IMR-90 (cell line): Measurements from ENCODE around the gene AGXT2. TPM values are rescaled to one million over a fixed set of nuclear protein-coding genes. Genes with fewer than 3 reads are reported as not detected.

ENCODE experiments used
- ATAC-seq: fragments of 200-7000 bp; cut with Tn5 transposase; 2 replicates; pipeline ENCODE4 v1.9.1; 2020; ENCODE audit warnings: low read depth, mild to moderate bottlenecking, moderate library complexity
- BruUV-seq: library from RNA; stranded (reverse); fragments of 400-500 nt; replicated peaks from 2 replicates; lab custom pipeline; 2021; lab: Mats Ljungman, UMichigan
- CTCF ChIA-PET: fragments of 300-600 bp; formaldehyde crosslinking; extraction: SDS; loops from one replicate; lab custom pipeline; 2021; ENCODE audit warnings: antibody characterized with exemption; lab: Yijun Ruan, JAX
- POLR2A ChIA-PET: fragments of 300-600 bp; sonication (Branson Sonifier 250); formaldehyde crosslinking; loops from one replicate; lab custom pipeline; 2022; ENCODE audit warnings: antibody characterized with exemption; ENCODE audit not compliant: unreplicated experiment; lab: Charles Lee
- DNase-seq: peaks from one replicate; pipeline ENCODE4 v3.0.0; 2013
- H2AFZ ChIP-seq: replicated peaks from 2 replicates; pipeline ENCODE3; 2013; ENCODE audit warnings: low read length, mild to moderate bottlenecking; ENCODE audit not compliant: poor library complexity
- H2AK5ac ChIP-seq: 2 replicates; pipeline ENCODE4 v1.6.1; 2013; ENCODE audit warnings: low read depth, low read length, inconsistent platforms
- H2AK9ac ChIP-seq: replicated peaks from 2 replicates; pipeline ENCODE3; 2013; ENCODE audit warnings: mild to moderate bottlenecking, low read depth, low read length, moderate library complexity; ENCODE audit not compliant: poor library complexity
- H2BK120ac ChIP-seq: 2 replicates; pipeline ENCODE4 v1.6.1; 2013; ENCODE audit warnings: low read depth, low read length, inconsistent platforms
- H2BK15ac ChIP-seq: 3 replicates; pipeline ENCODE4 v1.6.1; 2013; ENCODE audit warnings: low read depth, low read length, inconsistent platforms
- H2BK20ac ChIP-seq: 2 replicates; pipeline ENCODE4 v1.6.1; 2013; ENCODE audit warnings: low read depth, mild to moderate bottlenecking, inconsistent platforms, low read length, moderate library complexity
- H2BK5ac ChIP-seq: 2 replicates; pipeline ENCODE4 v1.6.1; 2013; ENCODE audit warnings: mild to moderate bottlenecking, low read depth, low read length, inconsistent platforms; ENCODE audit not compliant: poor library complexity, severe bottlenecking
- H3K14ac ChIP-seq: replicated peaks from 2 replicates; pipeline ENCODE4 v1.6.1; 2013; ENCODE audit warnings: low read depth, low read length, inconsistent platforms
- H3K18ac ChIP-seq: 2 replicates; pipeline ENCODE4 v1.6.1; 2013; ENCODE audit warnings: low read depth, low read length, control low read depth
- H3K23ac ChIP-seq: 2 replicates; pipeline ENCODE4 v1.6.1; 2013; ENCODE audit warnings: low read depth, low read length, inconsistent platforms
- H3K27ac ChIP-seq: 2 replicates; pipeline ENCODE4 v1.5.1; 2013; ENCODE audit warnings: mild to moderate bottlenecking, control low read depth, low read length; ENCODE audit not compliant: insufficient read depth
- H3K27me3 ChIP-seq: 2 replicates; pipeline ENCODE4 v1.6.1; 2013; ENCODE audit warnings: low read length; ENCODE audit not compliant: control insufficient read depth, insufficient read depth
- H3K36me3 ChIP-seq: 2 replicates; pipeline ENCODE4 v1.6.1; 2013; ENCODE audit warnings: low read length, mixed read lengths; ENCODE audit not compliant: control insufficient read depth, insufficient read depth
- H3K4ac ChIP-seq: 2 replicates; pipeline ENCODE4 v1.6.1; 2013; ENCODE audit warnings: low read depth, low read length, inconsistent platforms
- H3K4me1 ChIP-seq: 2 replicates; pipeline ENCODE4 v1.6.1; 2013; ENCODE audit warnings: low read length, mixed read lengths; ENCODE audit not compliant: control insufficient read depth, insufficient read depth
- H3K4me2 ChIP-seq: 2 replicates; pipeline ENCODE4 v1.6.1; 2013; ENCODE audit warnings: low read depth, mild to moderate bottlenecking, control low read depth, low read length, moderate library complexity
- H3K4me3 ChIP-seq: 2 replicates; pipeline ENCODE4 v1.5.1; 2013; ENCODE audit warnings: low read depth, mild to moderate bottlenecking, control low read depth, low read length, moderate library complexity; ENCODE audit not compliant: insufficient read depth
- H3K56ac ChIP-seq: 2 replicates; pipeline ENCODE4 v1.6.1; 2013; ENCODE audit warnings: low read length, inconsistent platforms; ENCODE audit not compliant: insufficient read depth; ENCODE audit errors: extremely low read depth
- H3K79me1 ChIP-seq, 2 experiments: 2 replicates each; pipeline ENCODE4 v1.6.1; 2013; ENCODE audit warnings: low read length in 2 of 2, inconsistent platforms in 1 of 2, low read depth in 1 of 2
- H3K9ac ChIP-seq: 2 replicates; pipeline ENCODE4 v1.6.1; 2013; ENCODE audit warnings: low read depth, low read length, control low read depth
- H3K9me1 ChIP-seq: 2 replicates; pipeline ENCODE4 v1.6.1; 2013; ENCODE audit warnings: low read length, inconsistent platforms; ENCODE audit not compliant: insufficient read depth
- H3K9me3 ChIP-seq: 2 replicates; pipeline ENCODE4 v1.6.1; 2013; ENCODE audit warnings: low read length; ENCODE audit not compliant: control insufficient read depth, insufficient read depth
- H4K20me1 ChIP-seq: 2 replicates; pipeline ENCODE4 v1.6.1; 2013; ENCODE audit warnings: low read length, inconsistent platforms; ENCODE audit not compliant: insufficient read depth
- H4K5ac ChIP-seq: 2 replicates; pipeline ENCODE4 v1.6.1; 2013; ENCODE audit warnings: mild to moderate bottlenecking, low read depth, low read length, control low read depth
- H4K8ac ChIP-seq, 2 experiments: 2 replicates each; pipeline ENCODE4 v1.6.1; 2013; ENCODE audit warnings: low read depth in 2 of 2, low read length in 2 of 2, control low read depth in 1 of 2, inconsistent platforms in 1 of 2
- H4K91ac ChIP-seq: 2 replicates; pipeline ENCODE4 v1.6.1; 2013; ENCODE audit warnings: low read depth, low read length, inconsistent platforms; ENCODE audit not compliant: insufficient read depth
- BHLHE40 ChIP-seq: fragments of 150-350 bp; IDR thresholded peaks from 2 replicates; pipeline ENCODE4 v1.6.1; 2016; ENCODE audit warnings: mild to moderate bottlenecking, low read depth, low read length
- CEBPB ChIP-seq: IDR thresholded peaks from 2 replicates; pipeline ENCODE4 v1.6.1; 2012; ENCODE audit warnings: low read depth, low read length, improper control_type of control experiment
- CHD1 ChIP-seq: IDR thresholded peaks from 2 replicates; pipeline ENCODE4 v1.6.1; 2012; ENCODE audit warnings: low read depth, low read length, improper control_type of control experiment
- CTCF ChIP-seq: conservative IDR thresholded peaks from 2 replicates; pipeline ENCODE4 v1.5.1; 2012; ENCODE audit warnings: mild to moderate bottlenecking, low read depth, low read length, improper control_type of control experiment
- ELK1 ChIP-seq: fragments of 150-350 bp; IDR thresholded peaks from 2 replicates; pipeline ENCODE4 v1.6.1; 2016; ENCODE audit warnings: low read depth, mild to moderate bottlenecking, low read length, moderate library complexity, borderline replicate concordance
- FOS ChIP-seq: fragments of 150-350 bp; IDR thresholded peaks from 2 replicates; pipeline ENCODE4 v1.6.1; 2016; ENCODE audit warnings: low read depth, low read length
- MAFK ChIP-seq: IDR thresholded peaks from 2 replicates; pipeline ENCODE4 v1.6.1; 2012; ENCODE audit warnings: low read depth, low read length, improper control_type of control experiment
- MAZ ChIP-seq: IDR thresholded peaks from 2 replicates; pipeline ENCODE4 v1.6.1; 2012; ENCODE audit warnings: low read depth, mild to moderate bottlenecking, low read length, improper control_type of control experiment, moderate library complexity, borderline replicate concordance
- MXI1 ChIP-seq: IDR thresholded peaks from 2 replicates; pipeline ENCODE4 v1.6.1; 2012; ENCODE audit warnings: low read depth, mild to moderate bottlenecking, low read length, moderate library complexity, borderline replicate concordance
- NFE2L2 ChIP-seq: fragments of 150-350 bp; IDR thresholded peaks from 2 replicates; pipeline ENCODE4 v1.6.1; 2016; ENCODE audit warnings: low read depth, mild to moderate bottlenecking, low read length
- POLR2A ChIP-seq: IDR thresholded peaks from 2 replicates; pipeline ENCODE4 v1.6.1; 2012; ENCODE audit warnings: mild to moderate bottlenecking, low read depth, low read length
- RAD21 ChIP-seq: IDR thresholded peaks from 2 replicates; pipeline ENCODE4 v1.6.1; 2012; ENCODE audit warnings: low read length, improper control_type of control experiment
- RCOR1 ChIP-seq: IDR thresholded peaks from 2 replicates; pipeline ENCODE4 v1.6.1; 2012; ENCODE audit warnings: mild to moderate bottlenecking, low read length, improper control_type of control experiment; ENCODE audit not compliant: insufficient replicate concordance
- RFX5 ChIP-seq: IDR thresholded peaks from 2 replicates; pipeline ENCODE4 v1.8.0; 2012; ENCODE audit warnings: low read depth, mild to moderate bottlenecking, low read length, moderate library complexity
- SMC3 ChIP-seq: fragments of 150-350 bp; IDR thresholded peaks from 2 replicates; pipeline ENCODE4 v1.6.1; 2016; ENCODE audit warnings: low read depth, mild to moderate bottlenecking, antibody characterized with exemption, low read length, moderate library complexity
- USF2 ChIP-seq: fragments of 150-350 bp; IDR thresholded peaks from 2 replicates; pipeline ENCODE4 v1.6.1; 2017; ENCODE audit warnings: mild to moderate bottlenecking, antibody characterized with exemption, low read length, low read depth
- WGBS, 2 experiments: methylation state at CpG; one replicate each; pipeline versions ENCODE4 v1.1.5 to v1.1.7; 2013; ENCODE audit warnings: missing lambda C conversion rate in 2 of 2; ENCODE audit not compliant: insufficient read length in 1 of 2; ENCODE audit errors: extremely low coverage in 2 of 2; 5-methylcytosine and 5-hydroxymethylcytosine counted together
- dilution Hi-C: fragments of 300-500 bp; cut with HindIII; formaldehyde crosslinking; loops from one replicate; pipeline ENCODE4 v1.14.3; 2018; ENCODE audit warnings: low sequenced_read_pairs; ENCODE audit not compliant: unreplicated experiment
- in situ Hi-C: fragments of 300-500 bp; cut with MboI; formaldehyde crosslinking; loops from 3 replicates; pipeline ENCODE4 v1.14.3; 2019; ENCODE audit warnings: low sequenced_read_pairs, inconsistent platforms, mixed read lengths
- intact Hi-C: fragments of 100-400 bp; cut with micrococcal nuclease; formaldehyde crosslinking; loops from 2 replicates; pipeline ENCODE4 v1.10.0; 2022
- polyA plus RNA-seq, 3 experiments: library from polyadenylated mRNA; depleted of rRNA; stranded (reverse); fragments of >200 nt; gene quantifications; 2 replicates each; pipeline ENCODE4 v1.2.3, GENCODE V29; 2012; ENCODE audit warnings: low replicate concordance in 1 of 3
- total RNA-seq: library from RNA; depleted of rRNA; stranded (reverse); fragments of >200 nt; gene quantifications from 2 replicates; pipeline ENCODE4 v1.2.3, GENCODE V29; 2012

AGXT2 gene
- total and polyA plus RNA-seq, 2 of the 4 experiments (the other 2 are of a cell fraction) = not detected

GRCh38 chr5:35026280-35026840, 21.4 kb downstream of the AGXT2 start:
- ATAC-seq = no peak

More at GRCh38 chr5:35026280-35026840, 21.4 kb downstream of the AGXT2 start:
- in situ Hi-C loops (no loop called here), dilution Hi-C loops (no loop called here), intact Hi-C loops (no loop called here)
- H4K5ac ChIP-seq = no peak overlapping the region
- no CpG with 5 or more reads among the region's 5 CpGs for WGBS, 2 experiments
- CTCF ChIA-PET = interaction anchor here (0.5 to 1.0 kb wide), 2 partner anchors 23 to 52 kb away, joined by 3 to 5 read pairs; no protein-coding TSS in a partner anchor
- H2BK15ac ChIP-seq = no peak overlapping the region
- no peak overlapping the region for H3K27ac ChIP-seq
- H3K14ac ChIP-seq = no peak overlapping the region
- H3K23ac ChIP-seq = no peak overlapping the region
- no peak overlapping the region for H4K8ac ChIP-seq
- H4K20me1 ChIP-seq = no peaks in the 10 kb centered on the region
- H2AFZ ChIP-seq = no peak overlapping the region
- peaks cover 2% of the 10 kb centered on the region for H3K27me3 ChIP-seq
- H3K4me2 ChIP-seq = no peak overlapping the region
- H3K79me1 ChIP-seq = no peaks in the 10 kb centered on the region
- no peak overlapping the region for H3K56ac ChIP-seq
- no peak overlapping the region for H3K18ac ChIP-seq
- no peak overlapping the region for H2BK5ac ChIP-seq
- no peaks in the 10 kb centered on the region for H3K9me3 ChIP-seq
- H3K9ac ChIP-seq = no peak overlapping the region
- POLR2A ChIA-PET = no interaction called here
- BruUV-seq = no TSS peak
- H2BK120ac ChIP-seq = no peak overlapping the region
- H3K9me1 ChIP-seq = no peaks in the 10 kb centered on the region
- no peak for DNase-seq
- no peak overlapping the region for H4K91ac ChIP-seq
- H3K4ac ChIP-seq = no peak overlapping the region
- no peak overlapping the region for H2AK9ac ChIP-seq
- no peak overlapping the region for H2BK20ac ChIP-seq
- no peak for TF ChIP-seq RFX5
- no peak for TF ChIP-seq MAZ
- TF ChIP-seq ELK1 = no peak
- no peak for TF ChIP-seq SMC3
- TF ChIP-seq MXI1 = no peak
- no peak for TF ChIP-seq NFE2L2
- no peak for TF ChIP-seq RCOR1
- no peak for TF ChIP-seq CTCF
- TF ChIP-seq BHLHE40 = no peak
- no peak for TF ChIP-seq CHD1
- no peak for TF ChIP-seq USF2
- no peak for TF ChIP-seq CEBPB
- TF ChIP-seq MAFK = no peak
- no peak for TF ChIP-seq FOS
- no peak for TF ChIP-seq RAD21
- no peak for TF ChIP-seq POLR2A
- H3K4me3 ChIP-seq = no peak overlapping the region
- no peak overlapping the region for H2AK5ac ChIP-seq
- peaks cover 2% of the 10 kb centered on the region; the same call in 1 of the 2 replicates for H3K4me1 ChIP-seq
- no peaks in the 10 kb centered on the region for H3K36me3 ChIP-seq
